GM06990 (cell line): ENCODE data around the gene ZNF232.
"Not testable (repeated sequence)": the region's sequence is repeated elsewhere in the genome, so short reads cannot be mapped to it uniquely, and the experiment has no call there.

Experiments used
- DNase-seq: peaks from one replicate; pipeline ENCODE4 v3.0.0-alpha.2; 2011; ENCODE audit not compliant: insufficient read length; ENCODE audit errors: extremely low read depth
- H3K27me3 ChIP-seq: replicated peaks from 2 replicates; pipeline ENCODE4 v1.6.0; 2011; ENCODE audit warnings: low read length; ENCODE audit not compliant: control insufficient read depth, insufficient read depth
- H3K36me3 ChIP-seq: 2 replicates; pipeline ENCODE4 v1.5.1; 2011; ENCODE audit warnings: low read length; ENCODE audit not compliant: control insufficient read depth, insufficient read depth
- H3K4me3 ChIP-seq: replicated peaks from 2 replicates; pipeline ENCODE4 v1.5.1; 2011; ENCODE audit warnings: low read depth, mild to moderate bottlenecking, control low read depth, low read length
- TF ChIP-seq, protein P1 (sequence below): IDR thresholded peaks from 2 replicates; pipeline ENCODE4 v1.5.1; 2011; ENCODE audit warnings: low read length, control low read depth, mild to moderate bottlenecking, inconsistent platforms; ENCODE audit not compliant: insufficient read depth, poor library complexity, severe bottlenecking

ZNF232 gene

GRCh38 chr17:5129770-5130169 lies 18.1 kb upstream of the ZNF232 start:
- DNase-seq, H3K4me3 ChIP-seq, H3K36me3 ChIP-seq, H3K27me3 ChIP-seq: not testable (repeated sequence)

DNA sequence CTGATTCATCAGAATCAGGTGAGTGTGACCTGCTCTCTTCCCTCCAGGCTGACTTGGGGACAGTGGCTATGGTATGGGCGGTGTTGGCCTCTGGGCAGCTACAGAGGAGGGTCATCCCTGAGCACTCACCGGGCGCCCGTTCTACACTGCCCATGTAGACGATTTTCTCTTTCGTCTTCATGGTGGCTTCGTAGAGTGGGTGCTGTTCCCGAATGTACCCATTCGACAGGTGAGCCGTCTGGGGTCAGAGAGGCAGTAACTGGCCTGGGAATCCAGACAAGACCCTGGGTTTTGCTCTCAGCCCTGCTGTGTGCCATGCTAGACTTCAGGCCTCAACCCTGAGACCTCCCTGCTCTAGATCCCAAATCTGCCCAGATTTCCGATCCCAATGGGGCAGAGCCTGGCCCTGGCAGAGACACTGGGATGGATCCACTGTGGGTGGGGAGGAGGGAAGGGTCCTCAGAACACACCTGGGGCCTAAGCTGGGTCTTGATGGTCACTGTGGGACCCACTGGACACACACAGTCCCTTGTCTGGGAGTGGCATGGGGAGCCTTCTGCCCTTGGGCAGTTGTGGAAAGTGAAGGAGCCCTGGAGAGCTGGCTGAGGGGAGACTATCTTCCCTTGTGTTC lies 17.3 kb upstream of the ZNF232 start:
- TF ChIP-seq, protein P1, sequence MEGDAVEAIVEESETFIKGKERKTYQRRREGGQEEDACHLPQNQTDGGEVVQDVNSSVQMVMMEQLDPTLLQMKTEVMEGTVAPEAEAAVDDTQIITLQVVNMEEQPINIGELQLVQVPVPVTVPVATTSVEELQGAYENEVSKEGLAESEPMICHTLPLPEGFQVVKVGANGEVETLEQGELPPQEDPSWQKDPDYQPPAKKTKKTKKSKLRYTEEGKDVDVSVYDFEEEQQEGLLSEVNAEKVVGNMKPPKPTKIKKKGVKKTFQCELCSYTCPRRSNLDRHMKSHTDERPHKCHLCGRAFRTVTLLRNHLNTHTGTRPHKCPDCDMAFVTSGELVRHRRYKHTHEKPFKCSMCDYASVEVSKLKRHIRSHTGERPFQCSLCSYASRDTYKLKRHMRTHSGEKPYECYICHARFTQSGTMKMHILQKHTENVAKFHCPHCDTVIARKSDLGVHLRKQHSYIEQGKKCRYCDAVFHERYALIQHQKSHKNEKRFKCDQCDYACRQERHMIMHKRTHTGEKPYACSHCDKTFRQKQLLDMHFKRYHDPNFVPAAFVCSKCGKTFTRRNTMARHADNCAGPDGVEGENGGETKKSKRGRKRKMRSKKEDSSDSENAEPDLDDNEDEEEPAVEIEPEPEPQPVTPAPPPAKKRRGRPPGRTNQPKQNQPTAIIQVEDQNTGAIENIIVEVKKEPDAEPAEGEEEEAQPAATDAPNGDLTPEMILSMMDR: no peak
- DNase-seq: no peak
- Histone ChIP-seq H3K27me3 (no peaks in the 10 kb centered on the region; the same call in 1 of the 2 replicates), H3K4me3 (no peak overlapping the region), H3K36me3 (no peaks in the 10 kb centered on the region)

- H3K36me3 ChIP-seq, H3K4me3 ChIP-seq, DNase-seq, H3K27me3 ChIP-seq: not testable (repeated sequence)
These were observed 16.7 kb upstream of the ZNF232 start for GRCh38 chr17:5128387-5128786.

- no peak overlapping the region for H3K4me3 ChIP-seq
- TF ChIP-seq, protein P1: no peak
- H3K27me3 ChIP-seq: no peaks in the 10 kb centered on the region; the same call in 1 of the 2 replicates
- no peak for DNase-seq
- H3K36me3 ChIP-seq: no peaks in the 10 kb centered on the region
These were observed 16.2 kb upstream of the ZNF232 start for GRCh38 chr17:5127910-5128309.

DNA sequence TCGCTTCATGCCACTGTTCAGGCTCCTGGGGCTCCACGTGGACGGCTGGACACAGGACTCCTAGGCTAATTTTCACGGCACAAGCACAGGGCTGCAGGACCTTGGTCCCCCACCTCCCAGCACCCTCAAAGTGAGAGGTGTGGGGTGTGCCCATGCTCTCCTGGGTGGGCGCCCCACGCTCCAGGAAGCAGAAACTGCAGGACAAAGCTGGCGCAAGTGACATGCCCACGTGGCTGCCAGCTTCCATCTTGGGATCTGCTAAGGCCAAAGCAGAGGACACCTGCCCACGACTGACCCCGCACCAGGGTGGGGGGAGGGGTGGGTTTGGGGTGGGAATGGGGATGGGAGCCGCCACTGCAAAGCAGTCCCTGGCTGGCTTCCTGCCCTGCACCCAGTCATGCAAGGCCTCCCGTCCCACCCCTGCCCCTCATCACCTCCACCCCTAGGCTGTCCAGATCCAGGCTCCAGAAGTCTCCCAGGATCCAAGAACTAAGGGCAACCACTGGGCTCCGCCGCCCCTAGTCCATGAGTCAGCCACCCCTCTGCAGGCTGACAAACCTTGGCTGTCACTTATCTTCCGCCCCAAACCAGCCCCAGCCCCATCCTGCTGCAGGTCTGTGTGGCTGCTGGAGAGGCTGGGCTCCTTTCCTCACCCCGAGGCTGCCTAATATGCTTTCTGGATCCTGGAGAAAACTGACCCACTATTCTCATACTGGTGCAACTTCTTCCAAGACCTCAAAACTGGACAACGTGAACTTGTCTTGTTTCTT lies 15.2 kb upstream of the ZNF232 start:
- TF ChIP-seq, protein P1: no peak
- H3K4me3 ChIP-seq: no peak overlapping the region

GRCh38 chr17:5124896-5125295 lies 13.2 kb upstream of the ZNF232 start:
- H3K36me3 ChIP-seq, H3K27me3 ChIP-seq, H3K4me3 ChIP-seq, DNase-seq: not testable (repeated sequence)

More for the DNA sequence above, 15.2 kb upstream of the ZNF232 start:
- Histone ChIP-seq H3K27me3 (no peaks in the 10 kb centered on the region; the same call in 1 of the 2 replicates), H3K36me3 (no peaks in the 10 kb centered on the region)
- DNase-seq: no peak

DNA sequence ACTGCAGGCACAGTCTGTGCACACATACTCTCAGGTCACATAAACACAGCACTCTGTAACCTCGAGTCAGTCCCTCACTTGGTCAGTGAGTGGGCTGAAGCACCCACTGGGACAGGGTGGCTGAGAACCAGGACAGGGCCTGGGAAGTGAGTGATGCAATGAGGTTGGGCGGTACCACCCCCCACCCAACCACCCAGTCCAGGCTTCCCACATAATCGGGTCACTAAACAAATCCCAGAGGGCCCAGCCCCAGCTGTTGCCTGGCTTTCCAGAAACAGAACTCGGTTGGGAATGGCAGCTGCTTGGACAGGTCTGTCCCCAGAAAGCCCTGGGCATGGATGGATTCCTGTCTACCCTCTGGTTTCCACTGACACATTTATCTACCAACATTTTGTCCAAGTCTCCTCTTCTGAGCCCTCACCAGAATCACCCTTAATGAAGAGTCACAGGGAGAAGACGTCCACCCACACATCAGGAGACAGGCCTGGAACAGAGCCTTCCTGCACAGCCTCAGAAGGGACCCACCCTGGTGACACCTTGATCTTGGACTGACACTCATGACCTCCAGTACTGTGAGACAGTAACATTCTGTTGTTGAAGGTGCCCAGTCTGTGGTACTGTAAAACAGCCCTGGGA lies 12.6 kb upstream of the ZNF232 start:
- H3K27me3 ChIP-seq, DNase-seq, H3K36me3 ChIP-seq, H3K4me3 ChIP-seq: not testable (repeated sequence)
